Measurements from ENCODE around the gene MSL1.

- TF ChIP-seq CTCF (IDR thresholded peaks at IDR 0.05) (no peak), POLR2A (IDR thresholded peaks at IDR 0.05) (no peak)
These were observed 60.8 kb downstream of the MSL1 start for GRCh38 chr17:40182606-40183005.
